ENCODE results near the gene NSD2.

NSD2 gene

DNA sequence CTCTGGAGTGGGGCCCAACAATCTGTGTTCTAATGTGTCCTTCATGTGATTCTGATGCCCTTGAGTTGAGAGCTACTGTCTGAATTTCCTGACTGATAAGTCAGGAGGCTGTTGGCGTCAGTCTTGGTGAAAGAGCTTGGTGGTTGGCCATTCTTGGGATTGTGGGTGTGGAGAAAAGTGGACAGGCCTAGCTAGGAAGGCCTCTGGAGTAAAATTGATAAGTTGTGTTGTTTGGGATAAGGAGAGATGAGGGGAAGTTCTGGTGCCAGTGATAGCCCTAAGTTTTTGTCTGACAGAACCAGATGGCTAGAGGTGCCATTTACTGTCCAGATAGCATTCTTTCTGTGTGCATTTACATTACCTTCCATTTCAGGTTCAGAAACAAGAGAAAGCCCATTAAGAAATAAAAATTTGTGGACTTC, 11.7 kb downstream of the NSD2 start:
- DNase-seq (ENCODE audit: low spot score): no peak
- in situ Hi-C loops (cut with MboI; ENCODE audit: low pct_unique_long_range_greater_than_20kb, low sequenced_read_pairs, unreplicated experiment): no loop called here
- TF ChIP-seq CTCF (IDR thresholded peaks at IDR 0.05; ENCODE audit: extremely low read depth, insufficient read depth, missing control alignments): no peak

DNA sequence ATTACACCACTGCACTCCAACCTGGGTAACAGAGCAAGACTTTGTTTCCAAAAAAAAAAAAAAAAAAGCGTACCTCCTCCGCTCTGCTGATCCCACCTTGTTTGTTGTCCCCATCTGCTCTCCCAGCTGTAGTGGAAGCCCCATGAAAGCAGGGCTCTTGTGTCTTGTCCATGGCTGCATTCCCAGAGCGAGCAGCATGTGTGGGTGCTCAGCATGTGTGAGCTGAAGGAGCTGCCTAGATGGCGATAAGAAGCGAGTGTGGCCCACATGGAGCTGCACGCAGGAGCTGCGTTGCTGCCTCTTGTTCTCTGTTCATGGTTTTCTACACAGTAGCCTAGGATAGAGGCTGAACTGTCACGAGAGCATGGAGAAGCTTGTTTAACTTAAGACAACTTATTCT, 12.4 kb downstream of the NSD2 start:
- DNase-seq (ENCODE audit: low spot score): no peak
- in situ Hi-C loops (cut with MboI; ENCODE audit: low pct_unique_long_range_greater_than_20kb, low sequenced_read_pairs, unreplicated experiment): no loop called here
- no peak for TF ChIP-seq CTCF (IDR thresholded peaks at IDR 0.05; ENCODE audit: extremely low read depth, insufficient read depth, missing control alignments)

DNA sequence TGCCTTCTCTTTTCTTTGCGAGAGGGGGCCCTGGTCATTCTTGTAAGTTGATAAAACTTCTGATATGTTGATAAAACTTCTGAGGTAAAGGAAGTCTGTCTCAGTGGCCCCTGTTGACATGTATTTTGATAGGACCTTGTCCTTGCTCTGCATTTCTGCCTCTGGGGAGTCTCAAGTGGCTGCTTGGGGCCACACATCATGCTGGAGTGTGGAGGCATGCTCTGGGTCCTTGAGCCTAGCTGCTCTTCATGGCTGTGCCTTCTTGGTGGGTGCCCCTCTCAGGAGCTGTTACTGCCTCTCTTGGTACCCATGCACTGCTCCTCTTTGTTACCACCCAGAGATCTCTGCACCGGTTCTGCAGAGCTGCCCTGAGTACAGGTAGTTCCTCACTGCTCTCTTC, 14.2 kb downstream of the NSD2 start:
- in situ Hi-C loops (cut with MboI; ENCODE audit: low pct_unique_long_range_greater_than_20kb, low sequenced_read_pairs, unreplicated experiment): no loop called here

DNA sequence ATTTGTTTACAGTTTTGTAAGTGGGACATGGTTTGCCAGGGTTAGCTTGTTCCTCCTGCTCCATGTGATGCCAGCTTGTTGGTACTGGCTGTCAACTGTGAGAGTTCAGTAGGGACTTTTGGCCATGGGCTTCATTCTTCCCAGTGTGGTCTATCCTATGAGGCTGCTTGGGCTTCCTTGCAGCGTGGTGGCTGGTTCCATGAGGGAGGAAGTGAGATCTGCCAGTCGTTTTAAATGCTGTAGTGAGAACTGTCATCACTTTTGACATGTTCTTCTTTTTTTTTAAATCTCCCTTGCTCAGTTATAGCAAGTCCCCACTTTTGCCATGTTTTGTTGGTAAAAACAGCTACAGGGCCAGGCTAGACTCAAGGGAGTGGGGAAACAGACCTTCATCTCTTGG, 15.9 kb downstream of the NSD2 start:
- in situ Hi-C loops (cut with MboI; ENCODE audit: low pct_unique_long_range_greater_than_20kb, low sequenced_read_pairs, unreplicated experiment): no loop called here
- TF ChIP-seq CTCF (IDR thresholded peaks at IDR 0.05; ENCODE audit: extremely low read depth, insufficient read depth, missing control alignments): no peak
- DNase-seq (ENCODE audit: low spot score): no peak

More for the DNA sequence above, 14.2 kb downstream of the NSD2 start:
- TF ChIP-seq CTCF (IDR thresholded peaks at IDR 0.05; ENCODE audit: extremely low read depth, insufficient read depth, missing control alignments): no peak
- DNase-seq (ENCODE audit: low spot score): no peak

DNA sequence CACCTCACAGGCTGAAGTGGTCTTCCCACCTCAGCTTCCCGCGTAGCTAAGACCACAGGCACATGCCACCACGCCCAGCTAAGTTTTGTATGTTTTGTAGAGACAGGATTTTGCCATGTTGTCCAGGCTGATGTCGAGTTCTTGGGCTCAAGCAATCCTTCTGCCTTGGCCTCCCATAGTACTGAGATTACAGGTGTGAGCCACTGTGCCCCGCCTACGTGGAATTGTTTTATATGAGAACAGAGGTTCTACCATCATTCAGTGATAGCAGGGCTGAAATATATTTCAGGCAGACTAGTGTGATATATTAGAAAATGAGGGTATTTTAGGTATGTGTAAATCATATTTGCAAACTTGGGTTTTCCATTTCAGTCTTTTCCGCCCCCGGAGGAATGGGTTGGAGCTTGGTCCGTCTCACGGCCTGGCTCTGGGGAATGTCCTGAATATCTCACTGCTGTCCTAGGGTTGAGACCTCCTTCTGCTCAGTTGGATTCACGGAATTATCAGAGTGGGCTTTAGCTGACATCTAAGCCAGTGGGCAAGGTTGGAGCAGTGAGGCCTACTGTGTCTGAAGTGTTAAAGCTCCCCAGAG, 19.9 kb downstream of the NSD2 start:
- DNase-seq (ENCODE audit: low spot score): no peak
- TF ChIP-seq CTCF (IDR thresholded peaks at IDR 0.05; ENCODE audit: extremely low read depth, insufficient read depth, missing control alignments): no peak
- in situ Hi-C loops (cut with MboI; ENCODE audit: low pct_unique_long_range_greater_than_20kb, low sequenced_read_pairs, unreplicated experiment): no loop called here

- in situ Hi-C loops (cut with MboI; ENCODE audit: low pct_unique_long_range_greater_than_20kb, low sequenced_read_pairs, unreplicated experiment): no loop called here
- no peak for TF ChIP-seq CTCF (IDR thresholded peaks at IDR 0.05; ENCODE audit: extremely low read depth, insufficient read depth, missing control alignments)
- no peak for DNase-seq (ENCODE audit: low spot score)
Measured at GRCh38 chr4:1895971-1896657, 24.9 kb downstream of the NSD2 start.

Data from GM13977 (cell line).